HFF-Myc (cell line): ENCODE data around the gene ZSCAN25.
"Not testable (repeated sequence)": the region's sequence is repeated elsewhere in the genome, so short reads cannot be mapped to it uniquely, and the experiment has no call there.

Source experiments
- DNase-seq: peaks from one replicate; pipeline ENCODE4 v3.0.0-alpha.2; 2011; ENCODE audit warnings: low read depth; ENCODE audit errors: extremely low read depth
- H3K4me3 ChIP-seq: replicated peaks from 2 replicates; pipeline ENCODE4 v1.5.1; 2011; ENCODE audit warnings: low read depth, mild to moderate bottlenecking, control low read depth, low read length
- TF ChIP-seq, protein P1 (sequence below): IDR thresholded peaks from 2 replicates; pipeline ENCODE4 v1.5.1; 2012; ENCODE audit warnings: mild to moderate bottlenecking, low read depth, low read length, control low read depth; ENCODE audit errors: missing control alignments

ZSCAN25 gene

DNA sequence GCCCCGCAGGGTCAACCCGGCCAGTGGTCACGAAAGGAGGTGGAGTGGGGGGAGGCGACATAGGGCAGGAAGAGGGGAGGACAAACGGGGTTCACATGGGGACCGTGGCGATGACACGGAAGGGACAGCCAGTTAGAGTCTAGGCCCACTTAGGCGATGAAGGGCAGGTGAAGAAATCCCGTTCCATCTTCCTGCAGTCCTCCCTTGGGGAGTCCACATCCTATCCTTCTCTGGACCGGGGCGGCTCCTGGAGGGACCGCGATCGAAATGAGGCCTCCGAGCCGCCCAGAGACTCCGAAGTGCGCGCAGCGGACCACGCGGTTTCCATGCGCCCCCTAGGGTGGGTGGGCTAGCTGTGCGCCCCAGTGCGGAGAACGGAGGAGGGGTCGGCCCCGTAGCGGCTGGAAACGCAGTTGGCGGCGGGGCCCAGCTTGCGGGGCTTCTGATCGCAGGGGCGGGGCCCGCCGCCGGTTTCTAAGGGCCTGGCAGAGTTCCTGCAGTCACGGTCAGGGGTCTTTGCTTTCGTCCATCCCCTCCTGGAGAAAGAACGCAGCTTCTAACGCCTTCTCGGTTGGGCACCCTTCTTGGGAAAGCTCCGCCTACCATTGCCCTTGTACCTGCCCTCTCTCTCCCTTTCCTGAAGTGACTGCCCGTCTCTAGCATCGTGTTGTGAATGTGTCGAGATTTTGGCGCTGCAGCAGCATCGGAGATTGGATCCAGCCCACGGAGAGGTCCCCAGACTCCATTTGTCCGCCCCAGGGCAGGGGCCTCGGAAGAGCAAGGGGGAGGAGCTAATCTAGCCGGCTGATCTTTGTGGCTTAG lies 36.6 kb upstream of the ZSCAN25 start:
- TF ChIP-seq, protein P1, sequence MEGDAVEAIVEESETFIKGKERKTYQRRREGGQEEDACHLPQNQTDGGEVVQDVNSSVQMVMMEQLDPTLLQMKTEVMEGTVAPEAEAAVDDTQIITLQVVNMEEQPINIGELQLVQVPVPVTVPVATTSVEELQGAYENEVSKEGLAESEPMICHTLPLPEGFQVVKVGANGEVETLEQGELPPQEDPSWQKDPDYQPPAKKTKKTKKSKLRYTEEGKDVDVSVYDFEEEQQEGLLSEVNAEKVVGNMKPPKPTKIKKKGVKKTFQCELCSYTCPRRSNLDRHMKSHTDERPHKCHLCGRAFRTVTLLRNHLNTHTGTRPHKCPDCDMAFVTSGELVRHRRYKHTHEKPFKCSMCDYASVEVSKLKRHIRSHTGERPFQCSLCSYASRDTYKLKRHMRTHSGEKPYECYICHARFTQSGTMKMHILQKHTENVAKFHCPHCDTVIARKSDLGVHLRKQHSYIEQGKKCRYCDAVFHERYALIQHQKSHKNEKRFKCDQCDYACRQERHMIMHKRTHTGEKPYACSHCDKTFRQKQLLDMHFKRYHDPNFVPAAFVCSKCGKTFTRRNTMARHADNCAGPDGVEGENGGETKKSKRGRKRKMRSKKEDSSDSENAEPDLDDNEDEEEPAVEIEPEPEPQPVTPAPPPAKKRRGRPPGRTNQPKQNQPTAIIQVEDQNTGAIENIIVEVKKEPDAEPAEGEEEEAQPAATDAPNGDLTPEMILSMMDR, result peak; percentile 55
- peak overlapping the region; percentile 44 for H3K4me3 ChIP-seq
- DNase-seq, result no peak

DNA sequence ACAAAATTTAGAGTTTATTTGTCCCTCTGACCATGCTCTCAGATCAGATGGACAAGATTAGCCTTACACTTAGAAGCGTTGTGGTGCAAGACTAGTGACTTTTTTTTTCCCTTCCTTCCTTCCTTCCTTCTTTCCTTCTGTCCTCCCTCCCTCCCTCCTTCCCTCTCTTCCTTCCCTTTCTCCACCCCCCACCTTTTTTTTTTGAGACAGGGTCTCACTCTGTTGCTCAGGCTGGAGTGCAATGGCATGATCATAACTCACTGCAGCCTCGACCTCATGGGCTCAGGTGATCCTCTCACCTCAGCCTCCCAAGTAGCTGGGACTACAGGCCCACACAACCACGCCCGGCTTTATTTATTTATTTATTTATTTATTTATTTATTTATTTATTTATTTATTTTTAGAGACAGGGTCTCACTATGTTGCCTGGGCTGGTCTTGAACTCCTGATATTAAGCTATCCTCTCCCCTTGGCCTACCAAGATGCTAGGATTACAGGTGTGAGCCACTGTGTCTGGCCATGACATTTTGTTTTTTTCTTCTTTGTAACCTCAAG lies 35.9 kb upstream of the ZSCAN25 start:
- H3K4me3 ChIP-seq, result peak overlapping the region; percentile 44
- DNase-seq, result not testable (repeated sequence)

DNA sequence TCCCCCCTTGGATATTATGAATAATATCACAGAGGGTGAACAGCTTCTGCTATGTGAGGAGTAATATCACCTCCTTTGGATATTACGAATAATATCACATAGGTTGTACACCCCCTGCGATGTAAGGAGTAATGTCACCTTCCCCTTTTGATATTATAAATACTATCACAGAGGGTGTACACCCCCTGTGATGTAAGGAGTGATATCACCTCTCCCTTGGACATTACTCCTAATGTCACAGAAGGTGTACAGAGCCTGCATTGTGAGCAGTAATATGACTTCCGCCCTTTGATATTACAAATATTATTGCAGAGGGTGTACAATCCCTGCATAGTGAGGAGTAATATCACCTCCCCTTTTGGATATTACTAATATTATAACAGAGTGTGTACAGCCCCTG lies 27.9 kb upstream of the ZSCAN25 start:
- H3K4me3 ChIP-seq, result no peak overlapping the region
- DNase-seq, result no peak
- TF ChIP-seq, protein P1, result no peak

DNA sequence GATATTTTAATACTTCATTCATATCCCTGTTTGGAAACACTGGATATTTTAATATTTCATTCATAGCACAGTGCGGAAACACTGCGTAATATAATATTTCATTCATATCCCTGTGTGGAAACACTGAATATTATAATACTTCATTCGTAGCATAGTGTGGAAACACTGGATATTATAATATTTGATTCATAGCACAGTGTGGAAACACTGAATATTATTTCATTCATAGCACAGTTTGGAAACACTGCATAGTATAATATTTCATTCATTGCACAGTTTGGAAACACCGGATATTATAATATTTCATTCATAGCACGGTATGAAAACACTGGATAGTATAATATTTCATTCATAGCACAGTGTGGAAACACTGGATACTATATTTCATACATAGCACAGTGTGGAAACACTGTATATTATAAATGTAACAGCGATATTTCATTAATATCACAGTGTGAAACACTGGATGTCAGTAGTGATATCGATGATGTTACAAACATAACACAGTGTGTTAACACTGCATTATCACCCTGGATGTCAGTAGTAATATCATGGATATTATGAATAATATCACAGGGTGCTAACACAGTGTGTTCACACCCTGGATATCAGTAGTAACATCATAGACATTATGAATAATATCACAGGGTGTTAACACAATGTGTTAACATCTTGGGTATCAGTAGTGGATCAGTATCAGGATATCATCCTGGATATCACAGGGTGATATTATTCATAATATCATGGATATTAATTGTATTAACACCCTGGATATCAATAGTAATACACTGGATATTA lies 21.6 kb upstream of the ZSCAN25 start:
- H3K4me3 ChIP-seq, result no peak overlapping the region
- DNase-seq, result no peak
- TF ChIP-seq, protein P1, result no peak

DNA sequence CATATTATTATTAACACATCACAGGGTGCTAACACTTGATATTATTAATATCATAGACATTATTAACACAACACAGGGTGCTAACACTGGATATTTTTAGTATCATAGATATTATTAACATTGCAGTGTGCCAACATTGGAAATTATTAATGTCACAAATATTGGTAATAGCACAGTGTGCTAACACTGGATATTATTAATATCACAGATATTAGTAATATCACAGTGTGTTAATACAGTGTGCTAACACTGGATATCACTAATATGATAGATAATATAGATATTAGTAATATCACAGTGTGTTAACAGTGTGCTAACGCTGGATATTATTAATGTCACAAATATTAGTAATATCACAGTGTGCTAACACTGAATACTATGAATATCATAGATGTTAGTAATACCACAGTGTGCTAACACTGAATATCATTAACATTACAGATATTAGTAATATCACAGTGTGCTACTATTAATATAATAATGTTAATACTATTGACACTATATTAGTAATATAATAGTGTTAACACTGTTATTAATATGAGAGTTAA lies 20.3 kb upstream of the ZSCAN25 start:
- H3K4me3 ChIP-seq, result no peak overlapping the region
- TF ChIP-seq, protein P1, result no peak
- no peak for DNase-seq

DNA sequence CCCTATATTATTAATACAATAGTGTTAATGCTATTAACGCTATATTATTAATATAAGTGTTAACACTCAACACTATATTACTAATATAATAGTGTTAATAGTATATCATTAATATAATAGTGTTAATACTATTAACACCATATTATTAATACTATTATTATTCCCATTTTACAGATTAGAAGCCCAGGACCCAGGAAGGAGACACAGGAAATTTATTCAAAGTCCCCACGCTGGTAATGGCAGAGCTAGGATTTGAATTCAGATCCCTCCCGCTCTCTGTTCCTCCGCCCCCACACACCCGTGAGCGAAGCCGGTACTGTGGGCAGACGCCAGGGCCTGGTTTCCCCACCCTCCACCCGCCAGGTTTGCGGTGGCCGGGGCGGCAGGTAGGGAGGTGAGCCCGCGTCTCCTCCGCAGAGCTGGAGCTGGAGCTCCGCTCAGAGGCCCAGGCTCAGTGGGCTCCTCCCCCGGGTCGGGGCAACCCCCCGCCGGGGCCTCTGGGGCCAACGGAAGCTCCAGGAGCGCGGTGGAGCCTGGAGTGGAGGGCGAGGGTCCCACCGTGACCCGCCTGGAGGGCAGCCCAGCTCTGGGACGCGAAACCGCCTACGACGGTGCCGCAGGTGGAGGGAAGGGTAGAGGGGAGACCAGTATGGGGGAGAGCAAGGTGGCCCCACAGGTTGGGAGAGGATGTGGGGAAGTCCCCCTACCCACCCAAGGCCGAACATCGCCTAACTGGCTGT lies 18.8 kb upstream of the ZSCAN25 start, which contains the start of gene TMEM225B:
Gene TMEM225B (plus strand): TSS at position 506 of the 740 bp plus-strand sequence. CDS start 6,122 bp downstream, outside the sequence.
- TF ChIP-seq, protein P1, result no peak
- DNase-seq, result no peak
- H3K4me3 ChIP-seq, result no peak within 1 kb of the TSS
